Measurements from ENCODE around the gene KIF21A.

KIF21A gene

DNA sequence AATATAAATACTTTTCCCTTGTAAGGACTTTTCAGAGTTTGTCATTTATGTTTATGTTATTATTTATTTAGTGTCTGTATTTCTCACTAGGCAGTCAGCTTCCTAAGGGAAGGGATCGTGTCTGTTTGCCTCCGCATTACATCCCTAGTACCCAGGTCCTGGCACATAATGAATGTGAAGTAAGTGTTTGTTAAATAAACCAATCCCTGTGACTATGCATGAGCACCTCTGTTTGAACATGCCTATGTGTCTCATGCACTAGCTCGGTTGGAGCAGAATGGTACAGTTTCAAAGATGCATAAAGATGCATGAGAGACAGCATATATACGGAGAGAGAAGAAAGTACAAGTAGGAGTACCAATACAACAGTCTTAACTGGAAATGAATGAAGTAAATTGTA, 99.3 kb downstream of the KIF21A start:
- Histone ChIP-seq H3K9ac (ENCODE audit: low read length) (no peak overlapping the region), H3K36me3 (replicated peaks; ENCODE audit: low read depth, low read length) (no peaks in the 10 kb centered on the region), H4K20me1 (ENCODE audit: insufficient read depth, low read length) (no peaks in the 10 kb centered on the region), H3K4me3 (ENCODE audit: low read length) (no peak overlapping the region), H3K27me3 (ENCODE audit: low read depth, low read length) (no peaks in the 10 kb centered on the region), H2AFZ (ENCODE audit: low read depth, low read length) (no peak overlapping the region), H3K4me1 (ENCODE audit: low read length) (peaks cover 16% of the 10 kb centered on the region), H3K4me2 (ENCODE audit: low read length) (no peak overlapping the region), H3K79me2 (ENCODE audit: low read length) (no peaks in the 10 kb centered on the region), H3K27ac (ENCODE audit: low read length) (no peak overlapping the region), H3K9me3 (ENCODE audit: insufficient read depth, low read length) (no peaks in the 10 kb centered on the region)
- no peak for TF ChIP-seq EZH2phosphoT487 (IDR thresholded peaks at IDR 0.05; ENCODE audit: low read depth)
- TF ChIP-seq, protein P1, sequence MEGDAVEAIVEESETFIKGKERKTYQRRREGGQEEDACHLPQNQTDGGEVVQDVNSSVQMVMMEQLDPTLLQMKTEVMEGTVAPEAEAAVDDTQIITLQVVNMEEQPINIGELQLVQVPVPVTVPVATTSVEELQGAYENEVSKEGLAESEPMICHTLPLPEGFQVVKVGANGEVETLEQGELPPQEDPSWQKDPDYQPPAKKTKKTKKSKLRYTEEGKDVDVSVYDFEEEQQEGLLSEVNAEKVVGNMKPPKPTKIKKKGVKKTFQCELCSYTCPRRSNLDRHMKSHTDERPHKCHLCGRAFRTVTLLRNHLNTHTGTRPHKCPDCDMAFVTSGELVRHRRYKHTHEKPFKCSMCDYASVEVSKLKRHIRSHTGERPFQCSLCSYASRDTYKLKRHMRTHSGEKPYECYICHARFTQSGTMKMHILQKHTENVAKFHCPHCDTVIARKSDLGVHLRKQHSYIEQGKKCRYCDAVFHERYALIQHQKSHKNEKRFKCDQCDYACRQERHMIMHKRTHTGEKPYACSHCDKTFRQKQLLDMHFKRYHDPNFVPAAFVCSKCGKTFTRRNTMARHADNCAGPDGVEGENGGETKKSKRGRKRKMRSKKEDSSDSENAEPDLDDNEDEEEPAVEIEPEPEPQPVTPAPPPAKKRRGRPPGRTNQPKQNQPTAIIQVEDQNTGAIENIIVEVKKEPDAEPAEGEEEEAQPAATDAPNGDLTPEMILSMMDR (IDR thresholded peaks at IDR 0.05; ENCODE audit: low read depth, low read length), result no peak

DNA sequence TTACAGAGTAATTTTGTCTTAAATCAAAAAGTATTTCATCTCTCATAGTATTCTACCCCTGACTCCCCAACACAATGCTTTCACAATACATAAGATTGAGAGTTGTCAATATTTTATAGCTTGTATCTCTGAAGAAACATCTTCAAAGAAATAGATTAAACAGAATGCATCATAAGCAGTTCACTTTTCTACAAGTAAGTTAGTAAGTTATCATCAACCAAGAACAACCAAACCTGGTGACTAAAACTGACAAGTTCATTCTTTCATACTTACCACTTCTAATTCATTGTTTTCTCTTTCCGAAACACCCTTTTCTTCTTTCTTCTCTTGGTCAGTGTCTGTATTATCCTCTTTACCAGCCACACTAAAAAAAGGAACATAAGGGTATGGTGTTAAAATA, 101.2 kb downstream of the KIF21A start:
- no peak for TF ChIP-seq EZH2phosphoT487 (IDR thresholded peaks at IDR 0.05; ENCODE audit: low read depth)
- TF ChIP-seq, protein P1 (IDR thresholded peaks at IDR 0.05; ENCODE audit: low read depth, low read length), result no peak
- Histone ChIP-seq H3K36me3 (replicated peaks; ENCODE audit: low read depth, low read length) (no peaks in the 10 kb centered on the region), H3K27me3 (ENCODE audit: low read depth, low read length) (no peaks in the 10 kb centered on the region), H3K9me3 (ENCODE audit: insufficient read depth, low read length) (no peaks in the 10 kb centered on the region), H3K27ac (ENCODE audit: low read length) (no peak overlapping the region), H3K79me2 (ENCODE audit: low read length) (no peaks in the 10 kb centered on the region), H4K20me1 (ENCODE audit: insufficient read depth, low read length) (no peaks in the 10 kb centered on the region), H2AFZ (ENCODE audit: low read depth, low read length) (no peak overlapping the region), H3K4me1 (ENCODE audit: low read length) (peaks cover 16% of the 10 kb centered on the region), H3K4me2 (ENCODE audit: low read length) (no peak overlapping the region), H3K4me3 (ENCODE audit: low read length) (no peak overlapping the region), H3K9ac (ENCODE audit: low read length) (no peak overlapping the region)

DNA sequence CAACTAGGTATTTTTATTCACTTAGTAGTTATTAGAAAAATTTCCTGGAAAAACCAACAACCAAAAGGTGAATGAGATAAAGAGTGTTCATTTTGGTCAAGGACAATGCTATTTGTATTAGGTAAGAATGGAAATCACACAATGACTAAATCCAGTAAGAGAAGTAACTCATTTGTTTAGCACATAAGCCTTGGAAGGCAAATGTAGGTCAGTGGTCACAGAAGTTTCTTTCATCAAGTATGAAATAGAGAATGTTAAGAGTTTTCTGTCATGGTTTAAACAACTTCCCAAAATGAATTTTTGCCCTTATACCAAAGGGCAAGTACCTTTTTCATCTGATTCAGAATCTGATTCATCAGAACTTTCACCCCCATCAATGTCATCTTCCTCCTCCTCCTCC, 101.7 kb downstream of the KIF21A start:
- H4K20me1 ChIP-seq (ENCODE audit: insufficient read depth, low read length), result no peaks in the 10 kb centered on the region
- no peaks in the 10 kb centered on the region for H3K79me2 ChIP-seq (ENCODE audit: low read length)
- no peak overlapping the region for H3K4me3 ChIP-seq (ENCODE audit: low read length)
- no peak overlapping the region for H3K9ac ChIP-seq (ENCODE audit: low read length)
- no peaks in the 10 kb centered on the region for H3K9me3 ChIP-seq (ENCODE audit: insufficient read depth, low read length)
- H3K36me3 ChIP-seq (replicated peaks; ENCODE audit: low read depth, low read length), result no peaks in the 10 kb centered on the region
- no peaks in the 10 kb centered on the region for H3K27me3 ChIP-seq (ENCODE audit: low read depth, low read length)
- no peak overlapping the region for H2AFZ ChIP-seq (ENCODE audit: low read depth, low read length)
- peaks cover 16% of the 10 kb centered on the region for H3K4me1 ChIP-seq (ENCODE audit: low read length)
- H3K27ac ChIP-seq (ENCODE audit: low read length), result no peak overlapping the region
- TF ChIP-seq EZH2phosphoT487 (IDR thresholded peaks at IDR 0.05; ENCODE audit: low read depth), result no peak
- TF ChIP-seq, protein P1 (IDR thresholded peaks at IDR 0.05; ENCODE audit: low read depth, low read length), result no peak
- peak overlapping the region; percentile 29 for H3K4me2 ChIP-seq (ENCODE audit: low read length)

DNA sequence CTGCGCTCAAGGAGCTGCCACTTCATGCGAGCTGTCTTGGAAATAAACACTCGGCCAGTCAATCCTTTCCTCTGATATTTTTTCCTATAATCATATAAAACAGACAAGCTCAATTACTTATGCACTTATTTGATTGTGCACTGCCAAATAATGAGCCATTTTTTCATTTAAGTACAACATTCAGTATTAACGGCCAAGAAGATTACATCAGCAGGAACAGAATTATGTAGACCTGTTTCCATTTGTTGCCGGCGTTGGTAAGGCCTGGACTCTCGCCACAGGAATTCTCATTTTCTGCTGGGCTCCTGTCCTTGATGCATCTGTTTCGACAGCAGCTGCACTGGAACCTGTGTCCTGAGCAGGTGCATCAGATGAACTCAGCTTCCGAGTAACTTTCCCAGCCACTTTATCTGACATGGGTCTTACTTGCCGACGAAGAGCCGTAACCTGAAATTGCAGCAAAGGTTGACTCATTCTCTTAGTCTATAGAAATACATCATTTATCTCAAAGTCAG, 110.2 kb downstream of the KIF21A start:
- Histone ChIP-seq H3K27ac (ENCODE audit: low read length) (no peak overlapping the region), H3K36me3 (replicated peaks; ENCODE audit: low read depth, low read length) (peaks cover 11% of the 10 kb centered on the region), H3K4me2 (ENCODE audit: low read length) (no peak overlapping the region), H3K9me3 (ENCODE audit: insufficient read depth, low read length) (no peaks in the 10 kb centered on the region), H3K79me2 (ENCODE audit: low read length) (no peaks in the 10 kb centered on the region), H2AFZ (ENCODE audit: low read depth, low read length) (no peak overlapping the region), H3K27me3 (ENCODE audit: low read depth, low read length) (no peaks in the 10 kb centered on the region), H3K4me1 (ENCODE audit: low read length) (no peaks in the 10 kb centered on the region), H4K20me1 (ENCODE audit: insufficient read depth, low read length) (no peaks in the 10 kb centered on the region), H3K9ac (ENCODE audit: low read length) (no peak overlapping the region), H3K4me3 (ENCODE audit: low read length) (no peak overlapping the region)
- TF ChIP-seq, protein P1 (IDR thresholded peaks at IDR 0.05; ENCODE audit: low read depth, low read length), result no peak
- TF ChIP-seq EZH2phosphoT487 (IDR thresholded peaks at IDR 0.05; ENCODE audit: low read depth), result no peak
